GM12891 (cell line): ENCODE data around the gene GALNT13.

Source experiments
- DNase-seq: peaks from one replicate; pipeline ENCODE4 v3.0.0; 2011; ENCODE audit warnings: low spot score; ENCODE audit not compliant: insufficient read length
- FAIRE-seq: peaks from 2 replicates; lab custom pipeline; 2011; peaks lifted over from hg19 to GRCh38; lab: Jason Lieb, UNC
- PAX5 ChIP-seq: IDR thresholded peaks from 2 replicates; pipeline ENCODE4 v1.6.1; 2011; ENCODE audit warnings: low read length, moderate library complexity, mild to moderate bottlenecking; ENCODE audit not compliant: insufficient read depth, severe bottlenecking
- POLR2A ChIP-seq: IDR thresholded peaks from 2 replicates; pipeline ENCODE4 v1.6.1; 2011; ENCODE audit warnings: low read depth, low read length, control low read depth
- POLR2AphosphoS5 ChIP-seq: IDR thresholded peaks from 2 replicates; pipeline ENCODE4 v1.6.1; 2011; ENCODE audit warnings: low read depth, low read length, control low read depth
- POU2F2 ChIP-seq: IDR thresholded peaks from 2 replicates; pipeline ENCODE4 v1.6.1; 2011; ENCODE audit warnings: low read depth, mild to moderate bottlenecking, control low read depth, low read length, moderate library complexity
- SPI1 ChIP-seq: IDR thresholded peaks from 2 replicates; pipeline ENCODE4 v1.6.1; 2011; ENCODE audit warnings: low read depth, low read length, control low read depth
- TAF1 ChIP-seq: IDR thresholded peaks from 2 replicates; pipeline ENCODE4 v1.6.1; 2011; ENCODE audit warnings: low read depth, low read length, control low read depth

Gene GALNT13

GRCh38 chr2:154368153-154368552 lies 496.4 kb downstream of the GALNT13 start:
- DNase-seq, result no peak
- TF ChIP-seq POLR2A, result no peak
- TF ChIP-seq SPI1, result no peak
- TF ChIP-seq PAX5, result no peak
- no peak for TF ChIP-seq POU2F2
- no peak for TF ChIP-seq POLR2AphosphoS5
- no peak for TF ChIP-seq TAF1
- no peak for FAIRE-seq

DNA sequence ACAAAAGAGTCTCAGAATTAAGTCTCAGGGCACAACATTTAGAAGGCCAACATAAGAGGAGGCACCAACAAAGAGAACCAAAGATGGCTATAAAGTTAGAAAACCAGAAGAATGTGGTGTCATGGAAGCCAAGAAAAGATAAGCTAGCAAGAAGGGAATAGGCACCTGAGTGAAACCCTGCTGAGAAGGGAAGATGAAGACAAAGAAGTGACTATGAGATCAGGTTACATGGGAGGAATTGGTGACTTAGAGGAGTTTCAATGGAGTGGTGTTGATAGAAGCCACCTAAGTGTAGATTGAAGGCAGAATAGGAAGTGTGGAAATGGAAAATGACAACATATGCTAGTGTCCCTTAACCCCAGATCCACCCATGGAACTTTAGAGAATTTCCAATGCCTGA lies 499.2 kb downstream of the GALNT13 start:
- no peak for FAIRE-seq
- TF ChIP-seq POU2F2 (no peak), SPI1 (no peak), TAF1 (no peak), PAX5 (no peak), POLR2A (no peak), POLR2AphosphoS5 (no peak)
- no peak for DNase-seq

DNA sequence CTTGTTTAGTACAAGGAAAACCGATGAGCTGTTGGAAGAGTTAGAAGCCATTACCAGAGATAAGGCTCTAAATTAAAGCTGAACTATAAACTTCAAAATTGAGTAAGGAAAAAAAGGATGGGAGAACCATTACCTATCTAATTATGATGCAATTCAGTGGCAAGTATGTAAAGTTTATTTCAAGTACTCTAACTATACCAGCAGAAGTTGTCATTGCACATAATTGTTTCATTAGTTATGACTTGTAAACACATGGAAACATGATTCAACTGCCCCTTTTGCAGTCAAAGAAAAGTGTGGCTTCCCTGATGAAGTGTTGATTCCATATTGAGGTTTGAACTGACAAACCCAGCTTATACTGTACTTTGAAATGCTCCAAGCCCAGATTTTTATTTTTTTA lies 502.7 kb downstream of the GALNT13 start:
- DNase-seq, result no peak
- no peak for TF ChIP-seq POU2F2
- no peak for TF ChIP-seq POLR2AphosphoS5
- TF ChIP-seq TAF1, result no peak
- TF ChIP-seq SPI1, result no peak
- TF ChIP-seq PAX5, result no peak
- TF ChIP-seq POLR2A, result no peak
- FAIRE-seq, result no peak

GRCh38 chr2:154375579-154375931 lies 503.8 kb downstream of the GALNT13 start:
- DNase-seq (no peak), FAIRE-seq (no peak)

GRCh38 chr2:154381931-154382794 lies 510.4 kb downstream of the GALNT13 start:
- TF ChIP-seq POLR2A, result no peak
- TF ChIP-seq POLR2AphosphoS5, result no peak
- no peak for TF ChIP-seq POU2F2
- no peak for TF ChIP-seq PAX5
- no peak for TF ChIP-seq SPI1
- no peak for TF ChIP-seq TAF1
- FAIRE-seq (no peak), DNase-seq (no peak)

More at GRCh38 chr2:154375579-154375931, 503.8 kb downstream of the GALNT13 start:
- no peak for TF ChIP-seq POU2F2
- no peak for TF ChIP-seq PAX5
- TF ChIP-seq POLR2AphosphoS5, result no peak
- no peak for TF ChIP-seq SPI1
- no peak for TF ChIP-seq POLR2A
- TF ChIP-seq TAF1, result no peak

GRCh38 chr2:154386186-154386585 lies 514.5 kb downstream of the GALNT13 start:
- no peak for TF ChIP-seq PAX5
- peak; percentile 54 for TF ChIP-seq SPI1
- DNase-seq (no peak), FAIRE-seq (no peak)

- no peak for TF ChIP-seq POLR2AphosphoS5
- TF ChIP-seq POLR2A, result no peak
- no peak for TF ChIP-seq PAX5
- no peak for TF ChIP-seq TAF1
- TF ChIP-seq SPI1, result no peak
- TF ChIP-seq POU2F2, result no peak
- FAIRE-seq, result no peak
- no peak for DNase-seq
Measured at GRCh38 chr2:154391051-154391450, 519.3 kb downstream of the GALNT13 start.

DNA sequence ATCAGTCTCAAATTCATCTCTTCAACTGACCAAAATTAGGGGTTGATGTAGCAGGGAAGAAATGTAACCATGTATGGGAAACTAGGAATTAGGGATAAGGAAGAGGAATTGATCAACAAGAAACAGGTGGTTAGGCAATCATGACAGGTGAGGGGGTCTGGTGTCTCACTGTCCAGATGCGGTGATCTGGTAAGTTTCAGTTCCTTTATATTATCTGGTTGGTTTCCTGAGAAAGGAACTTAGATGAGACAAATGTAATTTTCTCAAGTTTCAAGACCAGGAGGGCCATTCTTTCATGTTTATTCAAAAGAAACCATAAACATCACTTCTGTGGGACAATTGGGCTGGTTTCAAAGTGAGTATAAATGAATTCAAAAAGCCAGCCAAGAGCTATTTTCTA lies 520.5 kb downstream of the GALNT13 start:
- DNase-seq (no peak), FAIRE-seq (no peak)
- TF ChIP-seq POU2F2, result no peak
- TF ChIP-seq TAF1, result no peak
- no peak for TF ChIP-seq PAX5
- TF ChIP-seq POLR2A, result no peak
- peak; percentile 94 for TF ChIP-seq SPI1

GRCh38 chr2:154394600-154394999 lies 522.9 kb downstream of the GALNT13 start:
- FAIRE-seq (no peak), DNase-seq (no peak)
- no peak for TF ChIP-seq POLR2A
- no peak for TF ChIP-seq PAX5
- no peak for TF ChIP-seq POLR2AphosphoS5
- no peak for TF ChIP-seq SPI1
- no peak for TF ChIP-seq POU2F2
- TF ChIP-seq TAF1, result no peak

- TF ChIP-seq POLR2AphosphoS5, result no peak
- TF ChIP-seq POLR2A, result no peak
- no peak for TF ChIP-seq PAX5
- no peak for TF ChIP-seq POU2F2
- no peak for TF ChIP-seq SPI1
- no peak for TF ChIP-seq TAF1
- no peak for DNase-seq
- no peak for FAIRE-seq
Measured at GRCh38 chr2:154400563-154401290, 529.0 kb downstream of the GALNT13 start.
